Natural killer cell treated with Interleukin-12 subunit alpha and Interleukin-12 subunit beta and Interleukin-15 and Interleukin-18, amount 100 ng/mL, for 72 hours (primary cell): ENCODE measurements around the gene NEDD4L. TPM values are rescaled to one million over a fixed set of nuclear protein-coding genes. Genes with fewer than 3 reads are reported as not detected.
"Not testable (repeated sequence)": the region's sequence is repeated elsewhere in the genome, so short reads cannot be mapped to it uniquely, and the experiment has no call there.

Experiments used
- ATAC-seq, 2 donors: fragments of 150-1000 bp; cut with Tn5 transposase in 1 of 2; sonication (Bioruptor Pico), chemical (Tn5 transposase) in 1 of 2; 2 replicates each; pipeline ENCODE4 v1.10.0; 2021
- DNase-seq: peaks from one replicate; pipeline ENCODE4 v3.0.0; 2022; ENCODE audit warnings: low spot score
- H3K27ac Mint-ChIP-seq, 2 donors: 1 replicate in 1 of 2; 2 replicates in 1 of 2; pipeline ENCODE4 v1.8.0; 2022; ENCODE audit warnings: mixed read lengths in 2 of 2, mild to moderate bottlenecking in 1 of 2, moderate library complexity in 1 of 2
- H3K27me3 Mint-ChIP-seq, 2 donors: 1 replicate in 1 of 2; 2 replicates in 1 of 2; pipeline ENCODE4 v1.8.0; 2022; ENCODE audit warnings: mixed read lengths in 2 of 2
- H3K36me3 Mint-ChIP-seq: one replicate; pipeline ENCODE4 v1.8.0; 2022; ENCODE audit warnings: mixed read lengths
- H3K4me1 Mint-ChIP-seq, 2 donors: 1 replicate in 1 of 2; 2 replicates in 1 of 2; pipeline ENCODE4 v1.8.0; 2022; ENCODE audit warnings: low read depth in 2 of 2, mixed read lengths in 2 of 2, mild to moderate bottlenecking in 1 of 2
- H3K4me3 Mint-ChIP-seq: one replicate; pipeline ENCODE4 v1.8.0; 2022; ENCODE audit warnings: mixed read lengths
- H3K9me3 Mint-ChIP-seq: 2 replicates; pipeline ENCODE4 v1.8.0; 2022; ENCODE audit warnings: mixed read lengths
- total RNA-seq, 2 donors: library from RNA; stranded (reverse); gene quantifications; one replicate each; pipeline ENCODE4 v1.2.3, GENCODE V29; 2022

NEDD4L gene
- 10 to 100 TPM in 1 of 2 donors, 1 to 10 TPM in 1; 8.6 to 16.5 TPM for total RNA-seq

DNA sequence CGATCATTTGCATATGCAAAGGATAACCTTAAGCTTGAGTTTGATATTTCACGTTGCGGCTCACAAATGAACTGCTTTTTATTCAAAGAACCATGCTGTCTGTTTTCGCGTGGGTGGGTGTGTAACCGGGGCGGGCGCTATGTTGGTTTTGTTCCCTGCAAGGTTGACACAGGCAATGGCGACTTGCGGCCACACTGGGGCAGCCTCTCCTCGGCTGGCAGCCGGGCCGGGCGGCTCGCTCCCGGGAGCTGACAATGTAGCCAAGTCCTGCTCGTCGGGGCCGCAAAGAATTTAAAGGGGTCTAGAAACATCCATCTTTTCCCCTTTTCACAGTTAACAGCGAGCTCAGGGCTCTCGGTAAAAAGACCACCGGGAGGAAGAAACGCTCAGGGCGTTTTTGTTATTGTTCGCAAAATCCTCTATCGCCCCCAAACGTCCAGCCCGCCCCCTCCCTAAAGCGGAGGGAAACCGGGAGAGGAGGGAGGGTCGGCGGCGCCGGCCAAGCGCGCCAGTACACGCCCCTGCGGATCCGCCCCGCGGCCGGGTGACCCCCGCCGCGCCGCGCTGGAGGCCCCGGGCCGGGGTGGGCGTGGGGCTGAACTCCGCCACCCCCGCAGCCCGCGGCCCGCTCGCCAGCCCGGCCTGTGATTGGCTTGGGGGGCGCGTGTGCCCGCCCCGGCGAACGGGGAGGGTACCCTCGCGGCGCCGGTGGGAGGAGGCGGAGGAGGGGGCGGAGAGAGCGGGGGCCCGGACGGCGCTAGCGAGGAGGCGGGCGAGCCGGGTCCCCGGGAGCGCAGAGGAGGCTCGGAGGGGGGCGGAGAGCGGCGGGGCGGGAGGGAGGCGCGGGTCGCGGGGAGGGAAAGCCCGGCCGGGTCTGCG lies at the start of gene NEDD4L:
Gene NEDD4L (plus strand): TSS at position 736 of the 879 bp plus-strand sequence. CDS start 435 bp downstream, outside the sequence.
- Mint-ChIP-seq H3K27ac (peak within 1 kb of the TSS; percentile 28 to 52), H3K4me1 (peaks cover 24 to 27% of the 10 kb centered on the region in 2 donors), H3K4me3 (peak within 1 kb of the TSS; percentile 92), H3K27me3 (peaks cover 13 to 28% of the 10 kb centered on the region in 2 donors), H3K9me3 (no peaks in the 10 kb centered on the region), H3K36me3 (no peaks in the 10 kb centered on the region)
- peak; percentile 90 to 92 for ATAC-seq
- peak; percentile 88 for DNase-seq

DNA sequence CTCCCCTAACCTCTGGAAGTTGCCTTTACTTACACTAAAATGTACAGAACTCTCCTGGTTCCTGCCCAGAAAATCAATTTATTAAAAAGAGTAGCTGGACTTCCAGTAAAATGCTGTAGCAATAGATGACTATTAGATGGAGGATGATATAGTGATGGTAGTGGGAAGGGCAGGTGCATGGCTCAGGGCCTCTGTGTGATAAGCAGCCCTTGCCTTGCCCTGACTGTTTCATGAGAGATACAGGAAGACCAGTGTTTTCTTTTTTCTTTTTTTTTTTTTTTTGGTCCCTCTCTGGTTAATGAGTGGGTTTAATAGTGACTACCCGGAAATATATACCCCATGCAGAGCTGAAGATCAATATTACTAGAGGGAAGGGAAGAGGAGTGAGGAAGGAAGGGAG lies 48.7 kb upstream of the NEDD4L start:
- ATAC-seq (no peak), DNase-seq (no peak)
- no peaks in the 10 kb centered on the region for H3K9me3 Mint-ChIP-seq
- peaks cover 9 to 34% of the 10 kb centered on the region in 2 donors for H3K27me3 Mint-ChIP-seq
- H3K4me1 Mint-ChIP-seq = no peaks in the 10 kb centered on the region
- no peak overlapping the region for H3K27ac Mint-ChIP-seq
- H3K36me3 Mint-ChIP-seq = no peaks in the 10 kb centered on the region
- no peak overlapping the region for H3K4me3 Mint-ChIP-seq

DNA sequence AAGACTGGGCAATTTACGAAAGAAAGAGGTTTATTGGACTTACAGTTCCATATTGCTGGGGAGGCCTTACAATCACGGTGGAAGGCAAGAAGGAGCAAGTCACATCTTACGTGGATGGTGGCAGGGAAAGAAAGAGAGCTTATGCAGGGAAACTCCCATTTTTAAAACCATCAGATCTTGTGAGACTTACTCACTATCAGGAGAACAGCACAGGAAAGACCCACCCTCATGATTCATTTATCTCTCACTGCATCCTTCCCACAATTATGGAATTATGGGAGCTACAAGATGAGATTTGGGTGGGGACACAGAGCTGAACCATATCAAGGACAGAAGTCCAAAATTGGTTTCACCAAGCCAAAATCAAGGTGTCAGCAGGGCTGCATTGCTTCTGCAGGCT lies 47.1 kb upstream of the NEDD4L start:
- not testable (repeated sequence) for ATAC-seq, H3K4me3 Mint-ChIP-seq, DNase-seq, H3K27ac Mint-ChIP-seq, H3K4me1 Mint-ChIP-seq, H3K9me3 Mint-ChIP-seq, H3K36me3 Mint-ChIP-seq
- peaks cover 9 to 33% of the 10 kb centered on the region in 2 donors for H3K27me3 Mint-ChIP-seq

DNA sequence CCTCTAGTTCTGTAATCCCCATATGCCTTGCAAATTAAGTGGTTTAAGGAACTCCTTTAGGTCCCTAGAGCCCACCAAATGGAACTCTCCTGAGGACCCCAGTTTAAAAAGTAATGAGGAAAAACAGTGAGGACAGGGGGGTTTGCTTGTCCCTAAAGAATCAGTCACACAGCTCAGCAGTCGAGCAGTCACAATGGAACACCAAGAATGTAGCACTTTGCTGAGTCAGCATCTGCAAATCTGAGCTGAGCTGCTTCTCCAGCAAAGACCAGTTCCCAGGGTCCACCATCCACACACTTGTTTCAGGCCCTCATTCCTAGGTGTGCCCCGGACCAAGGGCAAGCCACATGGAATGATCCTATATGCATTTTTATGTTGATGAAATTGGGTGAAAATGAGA lies 46.2 kb upstream of the NEDD4L start:
- no peaks in the 10 kb centered on the region for H3K9me3 Mint-ChIP-seq
- H3K36me3 Mint-ChIP-seq = no peaks in the 10 kb centered on the region
- peaks cover 9 to 42% of the 10 kb centered on the region in 2 donors for H3K27me3 Mint-ChIP-seq
- no peaks in the 10 kb centered on the region for H3K4me1 Mint-ChIP-seq
- no peak overlapping the region for H3K4me3 Mint-ChIP-seq
- H3K27ac Mint-ChIP-seq = no peak overlapping the region
- ATAC-seq = no peak
- no peak for DNase-seq

GRCh38 chr18:57998461-57998860 lies 45.6 kb upstream of the NEDD4L start:
- no peaks in the 10 kb centered on the region for H3K4me1 Mint-ChIP-seq
- ATAC-seq (no peak), DNase-seq (no peak)
- no peak overlapping the region for H3K27ac Mint-ChIP-seq
- no peaks in the 10 kb centered on the region for H3K36me3 Mint-ChIP-seq
- no peak overlapping the region for H3K4me3 Mint-ChIP-seq
- peaks cover 8 to 49% of the 10 kb centered on the region in 2 donors for H3K27me3 Mint-ChIP-seq
- H3K9me3 Mint-ChIP-seq = no peaks in the 10 kb centered on the region

GRCh38 chr18:58004317-58004716 lies 39.7 kb upstream of the NEDD4L start:
- Mint-ChIP-seq H3K36me3 (no peaks in the 10 kb centered on the region), H3K27ac (no peak overlapping the region), H3K9me3 (no peaks in the 10 kb centered on the region), H3K4me3 (no peak overlapping the region), H3K4me1 (no peaks in the 10 kb centered on the region), H3K27me3 (peaks cover 16 to 55% of the 10 kb centered on the region in 2 donors)
- no peak for ATAC-seq
- no peak for DNase-seq

DNA sequence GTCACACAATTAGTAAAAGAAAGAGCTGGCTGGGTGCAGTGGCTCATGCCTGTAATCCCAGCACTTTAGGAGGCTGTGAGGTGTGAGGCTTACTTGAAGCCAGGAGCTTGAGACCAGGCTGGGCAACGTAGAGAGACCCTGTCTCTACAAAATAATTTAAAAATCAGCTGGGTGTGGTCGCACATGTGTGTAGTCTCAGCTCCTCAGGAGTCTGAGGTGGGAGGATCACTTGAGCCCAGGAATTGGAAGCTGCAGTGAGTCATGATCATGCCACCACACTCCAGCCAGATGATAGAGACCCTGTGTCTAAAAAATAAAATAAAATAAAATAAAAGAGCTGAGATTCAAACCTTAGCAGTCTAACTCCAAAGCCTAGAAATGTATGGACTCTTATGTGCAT lies 39.0 kb upstream of the NEDD4L start:
- H3K4me1 Mint-ChIP-seq = no peaks in the 10 kb centered on the region
- H3K4me3 Mint-ChIP-seq = no peak overlapping the region
- ATAC-seq (no peak), DNase-seq (no peak)
- H3K27ac Mint-ChIP-seq = no peak overlapping the region
- H3K9me3 Mint-ChIP-seq = no peaks in the 10 kb centered on the region
- H3K27me3 Mint-ChIP-seq = peaks cover 16 to 54% of the 10 kb centered on the region in 2 donors
- H3K36me3 Mint-ChIP-seq = no peaks in the 10 kb centered on the region

- H3K9me3 Mint-ChIP-seq = no peaks in the 10 kb centered on the region
- no peaks in the 10 kb centered on the region for H3K4me1 Mint-ChIP-seq
- H3K27me3 Mint-ChIP-seq = peaks cover 18 to 48% of the 10 kb centered on the region in 2 donors
- no peaks in the 10 kb centered on the region for H3K36me3 Mint-ChIP-seq
- ATAC-seq (no peak), DNase-seq (no peak)
- H3K4me3 Mint-ChIP-seq = no peak overlapping the region
- no peak overlapping the region for H3K27ac Mint-ChIP-seq
Measured at GRCh38 chr18:58005885-58006523, 38.0 kb upstream of the NEDD4L start.

GRCh38 chr18:58009166-58009565 lies 34.9 kb upstream of the NEDD4L start:
- H3K36me3 Mint-ChIP-seq = no peaks in the 10 kb centered on the region
- no peaks in the 10 kb centered on the region for H3K9me3 Mint-ChIP-seq
- no peaks in the 10 kb centered on the region for H3K4me1 Mint-ChIP-seq
- H3K4me3 Mint-ChIP-seq = no peak overlapping the region
- peaks cover 17 to 35% of the 10 kb centered on the region in 2 donors for H3K27me3 Mint-ChIP-seq
- ATAC-seq = no peak
- DNase-seq = no peak
- no peak overlapping the region for H3K27ac Mint-ChIP-seq

- Mint-ChIP-seq H3K36me3 (no peaks in the 10 kb centered on the region), H3K4me1 (no peaks in the 10 kb centered on the region), H3K27ac (no peak overlapping the region), H3K4me3 (no peak overlapping the region), H3K27me3 (peaks cover 16 to 37% of the 10 kb centered on the region in 2 donors), H3K9me3 (no peaks in the 10 kb centered on the region)
- ATAC-seq = no peak
- no peak for DNase-seq
Measured at GRCh38 chr18:58010265-58010664, 33.8 kb upstream of the NEDD4L start.

- Mint-ChIP-seq H3K9me3 (no peaks in the 10 kb centered on the region), H3K27ac (no peak overlapping the region), H3K4me1 (no peaks in the 10 kb centered on the region)
Measured at GRCh38 chr18:58012356-58012755, 31.7 kb upstream of the NEDD4L start.

DNA sequence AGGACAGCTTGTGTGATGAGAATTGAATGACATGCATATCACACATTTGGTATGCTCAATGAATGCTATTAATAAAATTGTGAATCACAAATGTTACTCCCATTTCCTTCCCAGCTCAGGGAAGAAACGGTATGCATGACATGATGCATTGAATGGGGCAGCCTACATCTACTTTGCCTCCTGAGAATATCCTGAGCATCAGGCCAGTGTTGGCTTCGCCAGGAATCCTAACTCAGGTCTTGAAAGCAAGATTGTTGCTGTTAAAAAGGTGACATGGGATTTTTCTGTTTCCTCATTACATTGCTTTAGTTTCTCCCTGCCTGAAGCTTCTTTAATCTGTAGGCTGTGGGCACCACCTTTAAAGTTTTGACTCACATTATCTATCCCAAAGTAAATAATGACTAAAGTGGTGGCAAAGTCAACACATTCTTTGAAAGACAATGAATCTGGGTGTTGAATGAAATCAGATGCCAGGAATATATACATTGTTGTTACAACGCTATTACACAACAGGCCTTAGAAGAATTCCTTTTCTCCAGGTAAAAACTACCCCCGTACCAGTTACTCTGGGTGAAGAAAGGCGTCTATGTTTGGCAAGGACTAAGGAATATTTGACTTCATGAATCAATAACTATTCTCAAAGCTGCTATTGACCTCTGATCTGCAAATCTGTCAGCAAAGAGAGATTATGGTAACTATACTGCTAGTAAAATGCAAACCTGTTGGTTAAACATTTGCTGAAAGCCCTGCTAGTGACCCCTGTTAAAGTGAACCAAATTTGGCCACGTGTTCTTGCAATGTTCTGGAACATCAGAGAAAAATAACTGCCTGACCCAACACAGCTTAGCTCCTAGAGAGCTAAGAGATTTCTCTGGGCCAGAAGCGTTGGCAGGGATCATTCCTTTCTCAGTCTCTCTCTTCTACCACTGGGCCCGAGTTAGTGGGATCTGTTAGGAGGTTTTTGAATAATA lies 30.5 kb upstream of the NEDD4L start:
- DNase-seq = no peak
- peaks cover 16 to 43% of the 10 kb centered on the region in 2 donors for H3K27me3 Mint-ChIP-seq
- H3K9me3 Mint-ChIP-seq = no peaks in the 10 kb centered on the region
- H3K36me3 Mint-ChIP-seq = no peaks in the 10 kb centered on the region
- H3K4me3 Mint-ChIP-seq = no peak overlapping the region
- no peak overlapping the region for H3K27ac Mint-ChIP-seq
- ATAC-seq = no peak
- no peaks in the 10 kb centered on the region for H3K4me1 Mint-ChIP-seq

More at GRCh38 chr18:58012356-58012755, 31.7 kb upstream of the NEDD4L start:
- ATAC-seq (no peak), DNase-seq (no peak)
- Mint-ChIP-seq H3K27me3 (peaks cover 17 to 47% of the 10 kb centered on the region in 2 donors), H3K36me3 (no peaks in the 10 kb centered on the region), H3K4me3 (no peak overlapping the region)

GRCh38 chr18:58015065-58015780 lies 28.8 kb upstream of the NEDD4L start:
- Mint-ChIP-seq H3K27ac (no peak overlapping the region), H3K9me3 (no peaks in the 10 kb centered on the region), H3K4me3 (no peak overlapping the region), H3K4me1 (no peaks in the 10 kb centered on the region), H3K36me3 (no peaks in the 10 kb centered on the region), H3K27me3 (peaks cover 15 to 36% of the 10 kb centered on the region in 2 donors)
- no peak for ATAC-seq
- no peak for DNase-seq
